ENCODE data around the gene OSBPL9.

GRCh38 chr1:51784997-51785421 is 168.1 kb downstream of the OSBPL9 start:
- TF ChIP-seq CTCF (conservative IDR thresholded peaks at IDR 0.05; ENCODE audit: low read length): no peak
- TF ChIP-seq EZH2phosphoT487 (IDR thresholded peaks at IDR 0.05; ENCODE audit: borderline replicate concordance, low read depth, low read length): no peak

Measured in OCI-LY7 (cell line).